Aorta (tissue), 5 donors: ENCODE results near the gene MGLL. TPM values are rescaled to one million over a fixed set of nuclear protein-coding genes. Genes with fewer than 3 reads are reported as not detected.
A peak's percentile ranks its signal among the peaks of the same experiment; 100 is the strongest.
"Not testable (repeated sequence)": the region's sequence is repeated elsewhere in the genome, so short reads cannot be mapped to it uniquely, and the experiment has no call there.

Experiments
- ATAC-seq: fragments of 200-7000 bp; cut with Tn5 transposase; one replicate; pipeline ENCODE4 v1.9.1; 2022; ENCODE audit warnings: moderate library complexity; ENCODE audit not compliant: low FRiP score
- DNase-seq, 2 donors: peaks; one replicate each; pipeline ENCODE4 v3.0.0-alpha.2; 2020
- H3K27ac ChIP-seq, 2 donors: one replicate each; pipeline ENCODE4 v1.5.1; 2013; ENCODE audit warnings: low read length in 2 of 2, mild to moderate bottlenecking in 2 of 2, moderate library complexity in 2 of 2, control low read depth in 1 of 2, inconsistent platforms in 1 of 2, low read depth in 1 of 2
- H3K27me3 ChIP-seq, 2 donors: one replicate each; pipeline ENCODE4 v1.6.1; 2013; ENCODE audit warnings: control low read depth in 1 of 2, low read length in 1 of 2, mild to moderate bottlenecking in 1 of 2, moderate library complexity in 1 of 2; ENCODE audit not compliant: insufficient read depth in 2 of 2, control insufficient read depth in 1 of 2
- H3K36me3 ChIP-seq, 2 donors: one replicate each; pipeline ENCODE4 v1.6.1; 2013; ENCODE audit warnings: control low read depth in 1 of 2, low read length in 1 of 2, mild to moderate bottlenecking in 1 of 2; ENCODE audit not compliant: insufficient read depth in 2 of 2, control insufficient read depth in 1 of 2
- H3K4me1 ChIP-seq, 2 donors: one replicate each; pipeline ENCODE4 v1.6.1; 2013; ENCODE audit warnings: low read length in 2 of 2, control low read depth in 1 of 2, mild to moderate bottlenecking in 1 of 2, moderate library complexity in 1 of 2; ENCODE audit not compliant: insufficient read depth in 2 of 2, control insufficient read depth in 1 of 2
- H3K4me3 ChIP-seq, 2 donors: one replicate each; pipeline ENCODE4 v1.5.1; 2013; ENCODE audit warnings: low read length in 2 of 2, control low read depth in 1 of 2, mild to moderate bottlenecking in 1 of 2
- H3K9me3 ChIP-seq: one replicate; pipeline ENCODE4 v1.6.1; 2013; ENCODE audit warnings: mild to moderate bottlenecking, low read length; ENCODE audit not compliant: control insufficient read depth
- WGBS, 2 donors: extraction: QIAGEN DNeasy Blood & Tissue Kit; methylation state at CpG; one replicate each; pipeline ENCODE4 v1.1.7; 2013; 5-methylcytosine and 5-hydroxymethylcytosine counted together
- intact Hi-C, 2 donors: fragments of 100-400 bp; cut with DNase I; formaldehyde crosslinking; loops; one replicate each; pipeline versions ENCODE4 v1.14.2 to v1.15.0; 2022
- polyA plus RNA-seq, 2 donors: library from polyadenylated mRNA; stranded (reverse); fragments of 200-250 nt; gene quantifications; one replicate each; pipeline ENCODE4 v1.2.3, GENCODE V29; 2013
- total RNA-seq, 2 donors: library from RNA; stranded (reverse); fragmentation: NEBNext Ultra II Directional; extraction: Animal tissue kit (Norgen Biotek cat#: 25700); gene quantifications; one replicate each; pipeline ENCODE4 v1.2.1, GENCODE V29; 2021
- donor health status: healthy with polysubstance abuse.
- donor health status: Bipolar disorder and iron deficiency.
- donor health status: DM: no; HTN: no; CAD: no.
- donor health status: DM: no; HTN: no; CAD: no.
- donor health status: DM: yes; HTN: yes; CAD: no.

Gene MGLL
- total and polyA plus RNA-seq, 4 donors = 18.3 to 85.3 (median 50.7) TPM

DNA sequence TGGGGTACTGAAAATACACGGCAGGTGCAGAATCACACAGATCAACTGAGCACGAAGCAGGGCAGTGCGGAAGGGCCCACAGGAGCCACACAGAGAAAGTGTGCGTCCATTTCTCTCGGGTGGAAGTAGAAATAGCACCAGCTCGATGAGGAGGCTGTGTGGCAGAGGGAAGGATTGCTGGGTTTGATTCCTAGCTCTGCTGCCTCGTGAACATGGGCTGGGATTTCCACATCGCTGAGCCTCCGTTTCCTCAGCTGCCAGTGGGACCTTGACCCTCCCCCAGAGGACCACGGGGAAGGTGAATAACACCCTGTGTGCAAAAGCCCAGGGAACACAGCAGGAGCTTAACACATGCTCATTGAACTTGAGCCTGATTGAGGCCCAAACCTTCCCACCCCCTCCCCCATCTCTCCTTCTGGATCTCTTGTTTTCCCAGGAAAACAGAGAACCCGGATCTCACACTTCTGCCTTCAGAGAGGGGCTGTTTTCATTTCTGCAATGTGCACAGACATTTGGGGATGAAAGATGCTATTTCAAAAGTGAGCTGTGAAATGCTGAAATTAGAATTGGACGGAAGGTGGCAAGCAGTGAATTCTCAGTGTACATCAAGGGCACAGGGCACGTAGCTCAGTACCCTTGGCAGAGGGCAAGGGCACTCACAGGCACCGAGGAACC, 111.2 kb downstream of the MGLL start:
- no peaks in the 10 kb centered on the region for H3K27me3 ChIP-seq
- WGBS, 2 donors = 58 to 60% methylated on average over 14 of the region's 14 CpGs
- H3K4me3 ChIP-seq = no peak overlapping the region
- no peaks in the 10 kb centered on the region for H3K36me3 ChIP-seq
- no peaks in the 10 kb centered on the region for H3K4me1 ChIP-seq
- ATAC-seq (no peak), DNase-seq (peak in 1 of 2 donors; percentile 28)
- no peak overlapping the region for H3K27ac ChIP-seq
- no peaks in the 10 kb centered on the region for H3K9me3 ChIP-seq
- intact Hi-C loops = no loop called here

DNA sequence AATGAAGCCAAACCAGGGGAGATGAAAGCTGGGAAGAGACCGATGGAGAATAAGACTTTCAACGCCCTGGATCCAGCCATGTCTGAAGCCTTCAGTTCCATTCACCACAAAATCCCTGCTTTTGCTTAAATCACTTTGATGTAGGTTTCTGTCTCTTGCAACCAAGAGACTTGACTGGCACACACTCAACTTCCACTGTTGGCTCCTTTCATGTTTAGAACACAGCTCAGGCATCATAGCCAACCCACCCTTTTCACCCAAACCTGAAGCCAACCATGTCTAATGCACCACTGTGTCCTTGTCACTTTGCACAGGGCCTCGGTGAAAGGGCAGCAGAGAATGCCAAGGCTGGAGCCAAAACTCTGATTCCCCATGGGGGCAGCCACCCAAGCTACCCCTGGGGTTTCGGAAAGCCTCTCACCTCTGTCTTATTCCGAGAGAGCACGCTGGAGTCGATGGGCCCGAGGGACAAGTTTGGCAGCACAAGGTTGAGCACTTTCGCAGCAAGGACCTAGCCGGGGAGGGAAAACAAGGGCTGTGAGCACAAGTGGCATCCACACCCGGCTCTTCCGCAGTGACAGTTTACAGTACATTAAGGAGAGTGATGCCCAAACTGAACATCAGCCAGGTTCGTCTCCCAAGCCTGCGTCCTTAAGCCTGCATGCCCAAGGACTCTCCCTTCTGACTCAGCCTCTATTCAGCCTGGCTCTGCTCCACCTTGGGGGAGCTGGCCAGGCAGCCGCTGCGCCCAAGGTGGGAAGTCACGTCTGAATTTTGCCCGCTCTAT, 112.0 kb downstream of the MGLL start:
- no peaks in the 10 kb centered on the region for H3K4me1 ChIP-seq
- DNase-seq = peak in 1 of 2 donors; percentile 47
- no peaks in the 10 kb centered on the region for H3K36me3 ChIP-seq
- no peak for ATAC-seq
- no peaks in the 10 kb centered on the region for H3K9me3 ChIP-seq
- no peak overlapping the region for H3K4me3 ChIP-seq
- H3K27ac ChIP-seq = no peak overlapping the region
- WGBS, 2 donors = 23 to 27% methylated on average over 18 of the region's 18 CpGs
- no peaks in the 10 kb centered on the region for H3K27me3 ChIP-seq
- intact Hi-C loops = no loop called here

DNA sequence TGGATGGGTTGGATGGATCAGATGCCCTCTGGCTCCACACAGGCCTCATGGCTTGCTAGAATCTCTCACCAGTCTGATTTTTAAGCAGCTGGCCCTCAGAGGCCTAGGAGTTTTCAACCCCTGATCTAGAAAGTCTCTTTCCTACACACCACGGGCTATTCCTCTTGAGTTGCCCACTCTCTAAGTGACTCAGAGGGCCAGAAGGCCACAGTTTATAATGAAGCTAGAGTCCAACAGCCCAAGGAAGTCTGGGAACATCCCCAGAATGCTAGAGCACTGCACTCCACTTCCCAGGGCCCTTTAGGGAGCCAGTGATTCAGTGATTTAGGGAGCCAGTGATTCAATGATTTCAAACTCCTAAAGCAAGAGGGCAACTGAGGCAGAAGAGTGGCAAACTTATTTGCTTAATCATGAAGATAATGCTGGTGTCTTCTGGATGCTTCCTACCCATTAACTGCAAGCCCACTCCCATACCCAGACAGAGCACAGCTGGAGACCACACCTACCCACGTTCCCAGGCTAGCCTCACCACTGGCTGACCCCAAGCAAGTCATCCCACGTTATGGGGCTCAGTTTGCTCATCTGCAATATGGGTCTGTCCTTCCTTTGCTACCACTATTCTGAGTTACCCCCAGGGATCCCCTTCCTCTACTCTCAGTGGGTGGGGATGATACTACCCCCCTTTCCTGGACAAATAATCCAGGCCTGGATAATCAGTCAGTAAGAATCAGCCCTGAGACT, 112.8 kb downstream of the MGLL start:
- 83 to 85% methylated on average over 3 of the region's 3 CpGs for WGBS, 2 donors
- no peaks in the 10 kb centered on the region for H3K36me3 ChIP-seq
- intact Hi-C loops = no loop called here

DNA sequence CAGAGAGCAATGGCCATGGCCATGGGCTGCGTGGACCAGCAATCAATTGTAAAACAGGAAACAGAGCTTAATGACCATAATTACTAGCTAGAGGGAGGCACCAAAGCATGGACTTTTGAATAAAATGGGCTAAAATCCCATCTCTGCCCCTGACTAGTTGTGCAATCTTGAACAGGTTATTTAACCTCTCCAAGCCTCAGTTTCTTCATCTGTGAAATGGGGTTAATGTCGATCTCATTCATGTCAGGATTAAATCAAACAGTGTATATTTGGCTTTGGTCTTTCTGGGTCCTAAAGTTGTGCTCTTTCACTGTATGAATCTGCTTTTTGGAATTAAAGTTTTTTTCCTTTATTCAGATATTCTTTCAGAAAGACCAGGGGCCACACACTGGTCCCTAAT, 113.5 kb downstream of the MGLL start:
- ATAC-seq (no peak), DNase-seq (no peak)
- no peak overlapping the region for H3K27ac ChIP-seq
- H3K4me1 ChIP-seq = no peaks in the 10 kb centered on the region
- H3K4me3 ChIP-seq = no peak overlapping the region
- H3K9me3 ChIP-seq = no peaks in the 10 kb centered on the region
- no peaks in the 10 kb centered on the region for H3K36me3 ChIP-seq
- H3K27me3 ChIP-seq = no peaks in the 10 kb centered on the region
- WGBS, 2 donors = 72 to 97% methylated on average over 2 of the region's 2 CpGs
- intact Hi-C loops = no loop called here

More for the DNA sequence above, 112.8 kb downstream of the MGLL start:
- DNase-seq (peak; percentile 17 to 21), ATAC-seq (no peak)
- Histone ChIP-seq H3K9me3 (no peaks in the 10 kb centered on the region), H3K4me3 (no peak overlapping the region), H3K4me1 (no peaks in the 10 kb centered on the region), H3K27ac (no peak overlapping the region), H3K27me3 (no peaks in the 10 kb centered on the region)

DNA sequence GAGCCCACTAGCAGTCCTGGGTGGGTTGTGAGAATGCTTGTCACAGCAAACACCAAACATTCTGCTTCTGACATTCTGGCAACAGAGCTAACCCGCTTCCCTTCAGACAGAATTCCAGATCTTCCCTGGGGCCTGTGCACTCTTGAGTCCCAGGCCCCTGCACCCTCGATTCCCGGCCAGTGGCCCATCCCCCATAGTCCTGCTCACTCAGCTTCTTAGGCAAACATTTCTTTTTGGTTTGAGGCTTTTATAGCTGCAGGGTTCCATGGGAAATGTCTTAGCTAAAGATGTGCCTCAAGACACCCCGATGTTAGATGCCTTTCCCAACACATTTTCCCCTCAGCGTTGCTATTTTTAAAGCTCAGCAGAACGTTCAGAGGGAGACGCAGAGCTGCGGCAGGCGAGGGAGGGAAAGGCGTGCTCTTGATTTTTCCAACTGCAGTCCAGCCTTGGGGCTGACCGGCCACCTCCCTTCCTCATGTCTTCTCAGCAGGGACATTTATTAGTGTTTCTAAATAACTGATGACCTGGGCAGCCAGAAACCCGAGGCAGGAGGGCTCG, 114.4 kb downstream of the MGLL start:
- peak; percentile 36 for ATAC-seq
- intact Hi-C loops = no loop called here
- H3K9me3 ChIP-seq = no peaks in the 10 kb centered on the region
- no peaks in the 10 kb centered on the region for H3K27me3 ChIP-seq
- H3K27ac ChIP-seq = no peak overlapping the region
- 19 to 34% methylated on average over 13 of the region's 13 CpGs for WGBS, 2 donors
- H3K36me3 ChIP-seq = no peaks in the 10 kb centered on the region
- no peak for DNase-seq
- no peak overlapping the region for H3K4me3 ChIP-seq
- no peaks in the 10 kb centered on the region for H3K4me1 ChIP-seq

DNA sequence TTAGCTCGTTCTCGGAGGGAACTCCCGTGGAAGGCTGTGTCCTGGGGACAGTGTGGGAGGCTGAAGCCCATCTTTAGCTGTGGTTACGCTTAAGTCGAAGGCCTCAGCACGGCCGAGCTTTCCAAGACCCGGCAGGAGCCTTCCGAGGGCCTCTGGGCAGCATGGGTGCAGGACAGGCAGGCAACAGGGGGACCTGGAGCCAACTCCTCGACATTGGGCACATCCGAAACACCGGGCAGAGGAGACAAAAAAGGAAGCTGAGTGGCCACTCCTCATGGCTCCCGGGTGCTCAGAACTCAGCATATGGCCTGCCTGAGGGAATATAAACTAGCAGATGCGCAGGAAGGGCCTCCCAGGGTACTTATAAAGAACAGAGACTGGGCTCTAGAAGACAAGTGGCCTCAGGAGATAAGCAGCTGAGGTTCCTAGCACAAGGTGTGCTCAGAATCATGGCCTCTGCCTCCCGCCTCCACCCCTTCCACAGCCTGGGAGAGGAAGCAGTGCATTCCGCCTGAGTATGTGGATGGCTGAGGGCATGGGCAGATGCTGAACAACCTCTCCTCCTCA, 115.4 kb downstream of the MGLL start:
- intact Hi-C loops = no loop called here
- Histone ChIP-seq H3K4me1 (peaks cover 0 to 2% of the 10 kb centered on the region in 2 donors), H3K36me3 (no peaks in the 10 kb centered on the region), H3K27ac (no peak overlapping the region), H3K27me3 (no peaks in the 10 kb centered on the region), H3K4me3 (no peak overlapping the region), H3K9me3 (no peaks in the 10 kb centered on the region)
- no peak for ATAC-seq
- peak in 1 of 2 donors; percentile 35 for DNase-seq
- 67 to 76% methylated on average over 16 of the region's 16 CpGs for WGBS, 2 donors

DNA sequence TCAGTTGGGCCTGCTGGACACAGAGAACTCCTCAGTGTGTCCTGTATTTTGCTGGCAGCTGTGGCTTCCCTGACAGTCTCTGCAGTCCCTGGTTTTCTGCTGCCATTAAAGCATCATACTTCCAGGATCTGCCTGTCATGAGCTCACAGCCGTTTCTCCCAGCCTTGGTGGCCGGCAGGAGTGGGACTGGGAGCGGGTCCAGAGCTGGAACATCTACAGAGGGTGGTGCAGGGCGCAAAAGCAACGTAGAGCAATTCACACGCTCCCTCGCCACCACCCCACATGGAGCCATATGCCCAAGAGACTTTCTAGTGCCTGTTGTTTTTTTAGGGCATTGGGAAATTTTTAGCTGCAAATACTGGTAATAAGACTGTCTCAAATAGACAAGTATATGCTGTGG, 116.0 kb downstream of the MGLL start:
- DNase-seq = peak; percentile 27 to 56
- H3K9me3 ChIP-seq = no peaks in the 10 kb centered on the region
- H3K27me3 ChIP-seq = no peaks in the 10 kb centered on the region
- H3K4me3 ChIP-seq = no peak overlapping the region
- WGBS, 2 donors = 31 to 39% methylated on average over 7 of the region's 7 CpGs
- H3K4me1 ChIP-seq = peaks cover 0 to 2% of the 10 kb centered on the region in 2 donors
- H3K36me3 ChIP-seq = no peaks in the 10 kb centered on the region
- peak; percentile 49 for ATAC-seq
- intact Hi-C loops = no loop called here
- no peak overlapping the region for H3K27ac ChIP-seq

DNA sequence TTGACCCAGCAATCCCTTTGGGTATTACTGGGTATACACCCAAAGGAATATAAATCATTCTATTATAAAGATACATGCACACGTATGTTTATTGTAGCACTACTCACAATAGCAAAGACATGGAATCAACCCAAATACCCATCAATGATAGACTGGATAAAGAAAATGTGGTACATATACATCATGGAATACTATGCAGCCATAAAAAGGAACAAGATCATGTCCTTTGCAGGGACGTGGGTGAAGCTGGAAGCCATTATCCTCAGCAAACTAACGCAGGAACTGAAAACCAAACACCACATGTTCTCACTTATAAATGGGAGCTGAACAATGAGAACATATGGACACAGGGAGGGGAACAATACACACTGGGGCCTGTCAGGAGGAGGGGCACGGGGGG, 117.5 kb downstream of the MGLL start:
- H3K27me3 ChIP-seq, H3K4me1 ChIP-seq, H3K9me3 ChIP-seq, H3K27ac ChIP-seq, H3K4me3 ChIP-seq, ATAC-seq, H3K36me3 ChIP-seq: not testable (repeated sequence)
- DNase-seq = peak in 1 of 2 donors; percentile 5
- intact Hi-C loops = loop anchor here in 1 of 2 donors (5.0 kb wide), 1 partner anchor 37 kb away; no protein-coding TSS in a partner anchor
- WGBS, 2 donors = 94 to 95% methylated on average over 4 of the region's 4 CpGs
